C4-2B (cell line): ENCODE results near the gene PIKFYVE.
"Not testable (repeated sequence)": the region's sequence is repeated elsewhere in the genome, so short reads cannot be mapped to it uniquely, and the experiment has no call there.

ENCODE experiments used
- ZFX ChIP-seq: fragments of 450-650 bp; IDR thresholded peaks from 2 replicates; pipeline ENCODE4 v1.6.1; 2017
- TF ChIP-seq, protein P1 (sequence below): fragments of 450-650 bp; conservative IDR thresholded peaks from 2 replicates; pipeline ENCODE4 v1.5.1; 2017; ENCODE audit warnings: mild to moderate bottlenecking

DNA sequence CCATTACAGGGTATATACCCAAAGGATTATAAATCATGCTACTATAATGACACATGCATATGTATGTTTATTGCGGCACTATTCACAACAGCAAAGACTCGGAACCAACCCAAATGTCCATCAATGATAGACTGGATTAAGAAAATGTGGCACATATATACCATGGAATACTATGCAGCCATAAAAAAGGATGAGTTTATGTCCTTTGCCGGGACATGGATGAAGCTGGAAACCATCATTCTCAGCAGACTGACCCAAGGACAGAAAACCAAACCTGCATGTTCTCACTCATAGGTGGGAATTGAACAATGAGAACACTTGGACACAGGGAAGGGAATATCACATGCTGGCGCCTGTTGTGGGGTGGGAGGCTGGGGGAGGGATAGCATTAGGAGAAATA lies 130.7 kb downstream of the PIKFYVE start:
- TF ChIP-seq, protein P1, sequence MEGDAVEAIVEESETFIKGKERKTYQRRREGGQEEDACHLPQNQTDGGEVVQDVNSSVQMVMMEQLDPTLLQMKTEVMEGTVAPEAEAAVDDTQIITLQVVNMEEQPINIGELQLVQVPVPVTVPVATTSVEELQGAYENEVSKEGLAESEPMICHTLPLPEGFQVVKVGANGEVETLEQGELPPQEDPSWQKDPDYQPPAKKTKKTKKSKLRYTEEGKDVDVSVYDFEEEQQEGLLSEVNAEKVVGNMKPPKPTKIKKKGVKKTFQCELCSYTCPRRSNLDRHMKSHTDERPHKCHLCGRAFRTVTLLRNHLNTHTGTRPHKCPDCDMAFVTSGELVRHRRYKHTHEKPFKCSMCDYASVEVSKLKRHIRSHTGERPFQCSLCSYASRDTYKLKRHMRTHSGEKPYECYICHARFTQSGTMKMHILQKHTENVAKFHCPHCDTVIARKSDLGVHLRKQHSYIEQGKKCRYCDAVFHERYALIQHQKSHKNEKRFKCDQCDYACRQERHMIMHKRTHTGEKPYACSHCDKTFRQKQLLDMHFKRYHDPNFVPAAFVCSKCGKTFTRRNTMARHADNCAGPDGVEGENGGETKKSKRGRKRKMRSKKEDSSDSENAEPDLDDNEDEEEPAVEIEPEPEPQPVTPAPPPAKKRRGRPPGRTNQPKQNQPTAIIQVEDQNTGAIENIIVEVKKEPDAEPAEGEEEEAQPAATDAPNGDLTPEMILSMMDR = not testable (repeated sequence)
- not testable (repeated sequence) for TF ChIP-seq ZFX
